GM18526 (cell line): ENCODE data around the gene DUS3L.

Experiments used
- POLR2A ChIP-seq: IDR thresholded peaks from 3 replicates; pipeline ENCODE4 v1.6.1; 2011; ENCODE audit not compliant: insufficient read length; ENCODE audit errors: extremely low read depth

The DUS3L gene

DNA sequence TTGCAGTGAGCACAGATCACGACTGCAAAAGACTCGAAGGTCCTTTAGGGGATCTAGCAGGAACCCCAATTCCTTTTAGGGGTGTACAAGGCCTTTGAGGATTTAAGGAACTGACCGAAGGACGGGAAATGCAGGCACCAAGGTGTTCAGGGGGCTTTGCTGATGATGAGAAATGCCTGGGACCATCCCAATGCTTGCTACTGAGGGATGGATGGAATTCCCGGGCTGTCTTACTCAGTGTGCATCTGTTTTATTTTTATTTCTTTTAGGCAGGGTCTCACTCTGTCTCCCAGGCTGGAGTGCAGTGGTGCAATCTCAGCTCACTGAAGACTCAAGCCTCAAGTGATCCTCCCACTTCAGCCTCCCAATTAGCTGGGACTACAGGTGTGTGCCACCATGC, 17.7 kb downstream of the DUS3L start:
- no peak for TF ChIP-seq POLR2A

DNA sequence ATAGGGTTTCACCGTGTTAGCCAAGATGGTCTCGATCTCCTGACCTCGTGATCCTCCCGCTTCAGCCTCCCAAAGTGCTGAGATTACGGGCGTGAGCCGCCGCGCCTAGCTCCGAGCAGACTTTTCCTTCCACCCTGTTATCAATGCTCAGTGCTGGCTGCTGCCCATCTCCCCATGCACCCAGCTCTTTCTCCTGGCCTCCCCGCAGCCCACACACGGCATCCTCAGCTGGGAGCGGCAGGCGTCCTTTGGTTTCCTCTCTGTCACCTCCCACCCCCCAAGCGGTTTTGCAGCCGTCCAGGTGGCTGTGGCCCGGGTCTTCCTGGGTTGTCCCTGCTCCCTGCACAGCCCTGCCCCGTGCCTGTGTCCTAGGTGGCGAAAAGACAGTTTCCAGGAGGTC, 18.5 kb downstream of the DUS3L start:
- no peak for TF ChIP-seq POLR2A

DNA sequence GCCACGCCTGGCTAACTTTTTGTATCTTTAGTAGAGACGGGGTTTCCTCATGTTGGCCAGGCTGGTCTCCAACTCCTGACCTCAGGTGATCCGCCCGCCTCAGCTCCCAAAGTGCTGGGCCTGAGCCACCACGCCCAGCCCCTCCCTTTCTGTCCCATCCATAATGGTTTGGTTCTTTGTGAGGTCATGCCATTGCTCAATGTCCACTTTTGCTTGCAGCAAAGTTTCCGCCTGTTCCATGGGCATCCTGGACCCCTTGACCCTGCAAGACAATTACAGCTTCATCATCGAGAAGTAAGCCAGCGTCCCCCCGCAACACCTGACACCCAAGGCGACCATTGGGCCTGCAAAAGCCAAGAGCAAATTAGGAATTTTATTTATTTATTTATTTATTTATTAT, 23.0 kb downstream of the DUS3L start:
- no peak for TF ChIP-seq POLR2A

DNA sequence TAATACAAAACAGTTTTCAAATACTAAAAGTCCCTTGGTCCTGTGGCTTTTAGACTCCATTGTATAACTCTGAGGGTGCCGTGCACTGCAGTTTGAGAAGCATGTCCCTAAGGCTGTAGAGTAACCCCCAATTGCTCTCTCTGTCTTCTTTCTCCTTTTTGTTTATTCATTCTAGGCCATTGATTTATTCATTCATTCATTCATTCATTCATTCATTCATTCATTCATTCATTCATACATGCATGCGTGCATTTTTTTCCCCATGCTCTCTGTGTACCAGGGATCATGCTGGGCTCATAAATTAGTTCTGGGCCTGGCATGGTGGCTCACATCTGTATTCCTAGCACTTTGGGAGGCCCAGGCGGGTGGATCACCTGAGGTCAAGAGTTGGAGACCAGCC, 25.7 kb downstream of the DUS3L start:
- TF ChIP-seq POLR2A = no peak

DNA sequence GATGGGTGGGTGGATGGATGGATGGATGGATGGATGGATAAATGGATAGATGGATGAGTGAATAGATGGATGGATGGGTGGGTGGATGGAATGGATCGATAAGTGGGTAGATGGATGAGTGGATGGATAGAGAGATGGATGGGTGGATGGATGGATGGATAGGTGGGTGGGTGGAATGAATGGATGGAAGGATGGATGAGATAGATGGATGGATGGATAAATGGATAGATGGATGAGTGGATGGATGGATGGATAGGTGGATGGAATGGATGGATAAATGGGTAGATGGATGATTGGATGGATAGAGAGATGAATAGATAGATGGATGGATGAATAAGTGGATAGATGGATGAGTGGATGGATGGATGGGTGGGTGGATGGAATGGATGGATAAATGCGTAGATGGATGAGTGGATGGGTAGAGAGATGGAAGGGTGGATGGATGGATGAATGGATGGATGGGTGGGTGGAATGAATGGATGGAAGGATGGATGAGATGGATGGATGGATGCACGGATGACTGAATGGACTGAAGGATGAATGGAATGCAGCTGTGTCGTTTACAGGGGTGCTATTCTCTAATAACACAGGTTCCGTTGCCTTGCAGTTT, 28.2 kb downstream of the DUS3L start:
- no peak for TF ChIP-seq POLR2A

DNA sequence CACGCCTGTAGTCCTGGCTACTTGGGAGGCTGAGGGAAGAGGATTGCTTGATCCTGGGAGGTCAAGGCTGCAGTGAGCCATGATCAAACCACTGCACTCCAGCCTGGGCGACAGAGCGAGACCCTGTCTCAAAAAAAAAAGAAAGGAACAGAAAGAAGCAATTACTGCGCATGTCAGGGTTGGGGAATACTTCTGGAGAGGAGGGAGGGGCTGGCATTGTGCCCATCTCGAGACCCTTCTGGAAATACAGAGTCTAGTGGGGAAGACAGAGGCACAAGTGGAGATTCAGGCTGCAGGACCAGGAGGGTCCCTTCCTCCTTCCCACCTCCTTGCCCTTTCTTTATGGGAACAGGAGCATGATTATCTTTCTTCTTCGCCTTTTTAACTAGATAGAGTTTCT, 37.2 kb downstream of the DUS3L start:
- no peak for TF ChIP-seq POLR2A

DNA sequence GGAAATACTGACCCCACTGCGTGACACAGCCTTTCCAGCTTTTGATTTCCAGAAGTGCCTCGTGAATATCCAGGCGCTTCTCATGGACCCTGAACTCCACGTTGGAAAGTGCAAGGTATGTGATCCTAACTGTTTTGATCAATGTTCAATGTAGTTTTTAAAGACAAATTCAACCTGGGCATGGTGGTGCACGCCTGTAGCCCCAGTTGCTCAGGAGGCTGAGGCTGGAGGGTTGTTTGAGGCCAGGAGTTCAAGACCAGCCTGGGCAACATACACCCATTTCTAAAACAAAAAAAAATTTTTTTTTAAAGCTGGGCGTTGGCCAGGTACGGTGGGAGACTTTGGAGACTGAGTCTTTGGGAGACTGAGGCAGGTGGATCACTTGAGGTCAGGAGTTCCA, 39.3 kb downstream of the DUS3L start:
- TF ChIP-seq POLR2A = no peak

DNA sequence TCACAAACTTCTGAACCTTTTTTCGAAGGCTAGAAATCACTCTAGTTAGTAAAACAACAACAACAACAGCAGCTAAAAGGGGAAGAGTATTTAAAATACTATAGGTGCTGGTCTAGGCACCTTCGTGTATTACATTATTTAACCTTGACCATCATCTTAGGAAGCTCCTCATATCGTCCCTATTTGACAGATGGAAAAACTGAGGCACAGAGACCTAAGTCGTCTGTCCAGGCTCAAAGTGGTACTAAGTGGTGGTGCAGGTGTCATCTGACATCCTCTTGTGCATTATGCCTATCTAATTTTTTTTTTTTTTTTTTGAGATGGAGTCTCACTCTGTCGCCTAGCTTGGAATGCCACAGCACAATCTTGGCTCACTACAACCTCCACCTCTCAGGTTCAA, 41.5 kb downstream of the DUS3L start:
- no peak for TF ChIP-seq POLR2A

DNA sequence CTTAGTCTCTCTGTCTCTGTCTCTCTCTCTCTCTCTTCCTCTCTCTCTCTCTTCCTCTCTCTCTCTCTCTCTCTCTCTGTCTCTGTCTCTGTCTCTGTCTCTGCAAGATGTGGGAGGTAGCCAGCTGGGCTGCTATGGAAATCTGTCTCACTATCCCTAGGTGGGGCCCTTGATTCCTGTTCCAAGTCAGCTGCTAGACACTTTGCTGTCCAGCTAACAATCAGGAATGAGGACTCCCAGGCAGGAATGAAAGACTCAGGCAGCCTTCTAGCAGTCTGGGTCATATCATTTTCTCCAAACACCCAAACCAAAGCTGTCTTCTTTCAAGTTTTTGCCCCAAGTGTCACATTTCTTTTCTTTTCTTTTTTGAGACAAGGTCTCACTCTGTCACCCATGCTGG, 47.3 kb downstream of the DUS3L start:
- no peak for TF ChIP-seq POLR2A

DNA sequence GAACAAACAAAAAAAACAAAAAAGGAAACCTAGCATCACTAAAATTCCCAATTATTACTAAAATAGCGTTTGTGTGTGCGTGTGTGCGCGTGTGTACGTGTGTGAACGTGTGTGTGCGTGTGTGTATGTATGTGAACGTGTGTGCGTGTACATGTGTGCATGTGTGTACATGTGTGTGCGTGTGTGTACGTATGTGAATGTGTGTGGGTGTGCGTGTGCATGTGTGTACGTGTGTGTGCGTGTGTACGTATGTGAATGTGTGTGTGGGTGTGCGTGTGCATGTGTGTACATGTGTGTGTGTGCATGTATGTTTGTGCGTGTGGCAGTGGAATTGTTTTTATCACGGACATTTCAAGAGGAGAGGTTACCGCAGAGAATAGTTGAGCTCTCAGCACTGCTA, 48.9 kb downstream of the DUS3L start:
- TF ChIP-seq POLR2A = no peak

DNA sequence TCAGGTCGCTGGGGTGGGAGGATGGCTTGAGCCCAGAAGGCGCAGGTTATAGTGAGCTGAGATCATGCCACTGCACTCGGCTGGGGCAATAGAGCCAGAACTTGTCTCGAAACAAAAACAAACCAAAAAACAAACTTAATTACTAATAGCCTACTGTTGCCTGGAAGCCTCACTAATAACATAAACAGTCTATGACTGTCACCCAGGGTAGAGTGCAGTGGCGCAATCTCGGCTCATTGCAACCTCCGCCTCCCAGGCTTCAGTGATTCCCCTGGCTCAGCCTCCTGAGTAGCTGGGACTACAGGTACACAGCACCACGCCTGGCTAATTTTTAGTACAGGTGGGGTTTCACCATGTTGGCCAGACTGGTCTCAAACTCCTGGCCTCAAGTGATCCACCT, 52.5 kb downstream of the DUS3L start:
- TF ChIP-seq POLR2A = no peak
